Ishikawa (cell line): ENCODE measurements around the gene LMF1.

ENCODE experiments used
- CEBPB ChIP-seq: IDR thresholded peaks from 2 replicates; pipeline ENCODE4 v1.6.1; 2012
- CREB1 ChIP-seq: IDR thresholded peaks from 2 replicates; pipeline ENCODE4 v1.6.1; 2012; ENCODE audit warnings: low read depth
- EGR1 ChIP-seq: IDR thresholded peaks from 2 replicates; pipeline ENCODE4 v1.6.1; 2012
- EP300 ChIP-seq: IDR thresholded peaks from 2 replicates; pipeline ENCODE4 v1.6.1; 2012; ENCODE audit warnings: borderline replicate concordance
- FOXM1 ChIP-seq: IDR thresholded peaks from 2 replicates; pipeline ENCODE4 v1.6.1; 2012; ENCODE audit warnings: low read depth, borderline replicate concordance
- MAX ChIP-seq: IDR thresholded peaks from 2 replicates; pipeline ENCODE4 v1.6.1; 2012
- NFIC ChIP-seq: IDR thresholded peaks from 2 replicates; pipeline ENCODE4 v1.6.1; 2012
- RAD21 ChIP-seq: IDR thresholded peaks from 2 replicates; pipeline ENCODE4 v1.6.1; 2012; ENCODE audit warnings: low read depth
- REST ChIP-seq: IDR thresholded peaks from 2 replicates; pipeline ENCODE4 v1.6.1; 2012; ENCODE audit warnings: low read depth, mild to moderate bottlenecking
- TCF12 ChIP-seq: IDR thresholded peaks from 2 replicates; pipeline ENCODE4 v1.6.1; 2012; ENCODE audit warnings: low read depth
- USF1 ChIP-seq: IDR thresholded peaks from 2 replicates; pipeline ENCODE4 v1.6.1; 2012
- YY1 ChIP-seq: IDR thresholded peaks from 2 replicates; pipeline ENCODE4 v1.6.1; 2012; ENCODE audit warnings: low read depth
- ZBTB7A ChIP-seq: IDR thresholded peaks from 2 replicates; pipeline ENCODE4 v1.6.1; 2012; ENCODE audit warnings: low read depth

LMF1 gene

GRCh38 chr16:824601-825000, 146.2 kb downstream of the LMF1 start:
- TF ChIP-seq FOXM1 (no peak), ZBTB7A (no peak)

- TF ChIP-seq FOXM1, result no peak
These were observed 146.6 kb downstream of the LMF1 start for GRCh38 chr16:824194-824593.

- TF ChIP-seq YY1 (no peak), NFIC (no peak), EP300 (no peak), REST (no peak), USF1 (no peak), CEBPB (no peak), MAX (no peak), FOXM1 (no peak), EGR1 (no peak), TCF12 (no peak)
These were observed 147.9 kb downstream of the LMF1 start for GRCh38 chr16:822909-823297.

GRCh38 chr16:822174-822908, 148.4 kb downstream of the LMF1 start:
- no peak for TF ChIP-seq FOXM1
- TF ChIP-seq MAX, result peak; percentile 47; the same call in 1 of the 2 replicates
- TF ChIP-seq RAD21, result no peak
- no peak for TF ChIP-seq EGR1
- no peak for TF ChIP-seq CREB1
- peak; percentile 53; the same call in 1 of the 2 replicates for TF ChIP-seq USF1

GRCh38 chr16:821751-822150, 149.0 kb downstream of the LMF1 start:
- no peak for TF ChIP-seq YY1
- TF ChIP-seq NFIC, result no peak
- no peak for TF ChIP-seq TCF12
- no peak for TF ChIP-seq FOXM1
- no peak for TF ChIP-seq RAD21
- TF ChIP-seq CREB1, result no peak
- TF ChIP-seq EP300, result no peak
- TF ChIP-seq USF1, result no peak
- no peak for TF ChIP-seq CEBPB
- TF ChIP-seq MAX, result no peak

GRCh38 chr16:820748-821147, 150.0 kb downstream of the LMF1 start:
- TF ChIP-seq YY1, result no peak
- no peak for TF ChIP-seq CREB1
- no peak for TF ChIP-seq EGR1
- TF ChIP-seq REST, result no peak
- TF ChIP-seq TCF12, result no peak
